ENCODE results near the gene MVD. TPM values are rescaled to one million over a fixed set of nuclear protein-coding genes. Genes with fewer than 3 reads are reported as not detected.
A peak's percentile ranks its signal among the peaks of the same experiment; 100 is the strongest.

MVD gene
- total and polyA plus RNA-seq, 2 of the 13 experiments (the other 11 are each of a cell fraction or from before 2014, with no cell fraction given): 28.1 to 187 TPM

- TF ChIP-seq KIAA2018 (CRISPR knock-in tag; IDR thresholded peaks at IDR 0.05; ENCODE audit: borderline replicate concordance) (no peak), ZNF33B (CRISPR knock-in tag; IDR thresholded peaks at IDR 0.05) (0 out of 2 replicates have a peak, but pooled peaks have one; percentile 10), ZNF639 (CRISPR knock-in tag; conservative IDR thresholded peaks at IDR 0.05) (no peak), PHF20 (CRISPR knock-in tag; IDR thresholded peaks at IDR 0.05) (no peak), NFE2L1 (CRISPR knock-in tag; IDR thresholded peaks at IDR 0.05; ENCODE audit: borderline replicate concordance) (peak; percentile 17; the same call in 1 of the 2 replicates), ZNF800 (CRISPR knock-in tag; IDR thresholded peaks at IDR 0.05) (peak; percentile 68), TBX2 (CRISPR knock-in tag; IDR thresholded peaks at IDR 0.05; ENCODE audit: borderline replicate concordance) (peak; percentile 3; the same call in 1 of the 2 replicates), ONECUT2 (CRISPR knock-in tag; IDR thresholded peaks at IDR 0.05) (no peak), JUND (CRISPR knock-in tag; IDR thresholded peaks at IDR 0.05) (no peak), AGO2 (optimal IDR thresholded peaks at IDR 0.05; ENCODE audit: low read depth, low read length) (no peak), TFDP1 (CRISPR knock-in tag; IDR thresholded peaks at IDR 0.05; ENCODE audit: borderline replicate concordance) (0 out of 2 replicates have a peak, but pooled peaks have one; percentile 3)
Measured at GRCh38 chr16:88639231-88640038, 23.5 kb downstream of the MVD start (continued).

Data from HepG2 (cell line).